Activated T-helper 17 cell treated with anti-CD3 and anti-CD28 coated beads, Interleukin-2, amount 50 U/mL, for 72 hours (primary cell): ENCODE results near the gene PPP1R3E. TPM values are rescaled to one million over a fixed set of nuclear protein-coding genes. Genes with fewer than 3 reads are reported as not detected.
"Not testable (repeated sequence)": the region's sequence is repeated elsewhere in the genome, so short reads cannot be mapped to it uniquely, and the experiment has no call there.

ENCODE experiments used
- ATAC-seq: fragments of 150-1000 bp; cut with Tn5 transposase; replicated peaks from 2 replicates; pipeline ENCODE4 v1.10.0; 2021; ENCODE audit warnings: mild to moderate bottlenecking, moderate library complexity
- H3K27ac Mint-ChIP-seq: one replicate; pipeline ENCODE4 v1.8.0; 2022; ENCODE audit warnings: mixed read lengths
- H3K27me3 Mint-ChIP-seq: one replicate; pipeline ENCODE4 v1.8.0; 2022; ENCODE audit warnings: mixed read lengths
- H3K36me3 Mint-ChIP-seq: one replicate; pipeline ENCODE4 v1.8.0; 2022; ENCODE audit warnings: low read depth, mild to moderate bottlenecking, mixed read lengths
- H3K4me1 Mint-ChIP-seq: one replicate; pipeline ENCODE4 v1.8.0; 2022; ENCODE audit warnings: mixed read lengths
- H3K4me3 Mint-ChIP-seq: one replicate; pipeline ENCODE4 v1.8.0; 2022; ENCODE audit warnings: mild to moderate bottlenecking, mixed read lengths
- H3K9me3 Mint-ChIP-seq: one replicate; pipeline ENCODE4 v1.8.0; 2022; ENCODE audit warnings: mixed read lengths
- total RNA-seq, 2 donors: library from RNA; stranded (reverse); gene quantifications; one replicate each; pipeline ENCODE4 v1.2.3, GENCODE V29; 2022

The PPP1R3E gene
- total RNA-seq, 2 donors from 2014 or later: 21.1 to 68.8 TPM

DNA sequence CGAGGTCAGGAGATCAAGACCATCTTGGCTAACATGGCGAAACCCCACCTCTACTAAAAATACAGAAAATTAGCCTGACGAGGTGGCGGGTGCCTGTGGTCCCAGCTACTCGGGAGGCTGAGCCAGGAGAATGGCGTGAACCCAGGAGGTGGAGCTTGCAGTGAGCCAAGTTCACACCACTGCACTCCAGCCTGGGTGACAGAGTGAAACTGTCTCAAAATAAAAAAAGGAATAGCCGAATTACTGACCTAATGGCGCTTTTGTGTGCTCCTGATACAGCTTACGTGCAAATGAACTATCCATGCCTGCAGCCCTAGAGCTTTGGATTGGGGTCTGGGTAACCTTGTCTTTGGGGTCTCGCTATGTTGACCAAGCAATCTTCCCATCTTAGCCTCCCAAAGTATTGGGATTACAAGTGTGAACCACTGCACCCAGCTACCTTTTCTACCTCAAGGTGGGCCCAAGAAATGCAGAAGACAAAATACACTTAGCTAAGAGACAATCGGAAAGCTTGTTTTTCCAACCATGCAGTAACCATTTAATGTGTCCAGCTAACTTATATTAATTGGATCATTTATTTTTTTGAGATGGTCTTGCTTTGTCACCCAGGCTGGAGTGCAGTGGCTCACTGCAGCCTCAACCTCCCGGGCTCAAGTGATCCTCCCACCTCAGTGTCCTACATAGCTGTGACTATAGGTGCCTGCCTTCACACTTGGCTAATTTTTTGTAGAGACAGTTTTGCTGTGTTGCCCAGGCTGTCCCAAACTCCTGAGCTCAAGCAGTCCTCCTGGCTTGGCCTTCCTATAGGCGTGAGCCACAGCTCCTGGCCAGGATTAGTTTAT lies 24.1 kb upstream of the PPP1R3E start:
- H3K4me1 Mint-ChIP-seq: peaks cover 10% of the 10 kb centered on the region
- no peaks in the 10 kb centered on the region for H3K27me3 Mint-ChIP-seq
- H3K36me3 Mint-ChIP-seq: peaks cover 48% of the 10 kb centered on the region
- no peaks in the 10 kb centered on the region for H3K9me3 Mint-ChIP-seq
- H3K27ac Mint-ChIP-seq: no peak overlapping the region
- ATAC-seq: no peak
- no peak overlapping the region for H3K4me3 Mint-ChIP-seq

DNA sequence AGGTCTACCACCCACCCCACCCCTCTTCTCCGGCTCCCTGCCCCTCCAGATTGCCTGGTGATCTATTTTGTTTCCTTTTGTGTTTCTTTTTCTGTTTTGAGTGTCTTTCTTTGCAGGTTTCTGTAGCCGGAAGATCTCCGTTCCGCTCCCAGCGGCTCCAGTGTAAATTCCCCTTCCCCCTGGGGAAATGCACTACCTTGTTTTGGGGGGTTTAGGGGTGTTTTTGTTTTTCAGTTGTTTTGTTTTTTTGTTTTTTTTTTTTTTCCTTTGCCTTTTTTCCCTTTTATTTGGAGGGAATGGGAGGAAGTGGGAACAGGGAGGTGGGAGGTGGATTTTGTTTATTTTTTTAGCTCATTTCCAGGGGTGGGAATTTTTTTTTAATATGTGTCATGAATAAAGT lies 23.1 kb upstream of the PPP1R3E start:
- H3K9me3 Mint-ChIP-seq, H3K4me3 Mint-ChIP-seq, ATAC-seq, H3K27ac Mint-ChIP-seq, H3K27me3 Mint-ChIP-seq: not testable (repeated sequence)
- peaks cover 10% of the 10 kb centered on the region for H3K4me1 Mint-ChIP-seq
- H3K36me3 Mint-ChIP-seq: peaks cover 48% of the 10 kb centered on the region

- no peaks in the 10 kb centered on the region for H3K9me3 Mint-ChIP-seq
- H3K4me3 Mint-ChIP-seq: no peak overlapping the region
- H3K27me3 Mint-ChIP-seq: no peaks in the 10 kb centered on the region
- H3K36me3 Mint-ChIP-seq: peaks cover 48% of the 10 kb centered on the region
- H3K27ac Mint-ChIP-seq: no peak overlapping the region
- peaks cover 14% of the 10 kb centered on the region for H3K4me1 Mint-ChIP-seq
- no peak for ATAC-seq
Measured at GRCh38 chr14:23324993-23325392, 22.3 kb upstream of the PPP1R3E start.

DNA sequence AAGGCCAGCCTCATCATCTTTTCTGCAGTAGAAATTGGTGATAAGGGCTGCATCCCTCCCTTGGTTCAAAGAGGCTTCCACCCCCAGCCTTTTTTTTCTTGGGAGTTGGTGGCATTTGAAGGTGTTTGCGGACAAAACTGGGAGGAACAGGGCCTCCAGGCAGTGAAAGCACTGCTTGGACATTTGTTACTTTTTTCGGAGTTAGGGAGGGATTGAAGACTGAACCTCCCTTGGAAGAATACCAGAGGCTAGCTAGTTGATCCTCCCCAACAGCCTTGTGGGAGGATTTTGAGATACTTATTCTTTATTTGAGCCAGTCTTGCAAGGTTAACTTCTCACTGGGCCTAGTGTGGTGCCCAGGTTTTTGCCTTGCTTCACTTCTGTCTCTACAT lies 21.8 kb upstream of the PPP1R3E start:
- Mint-ChIP-seq H3K4me1 (peaks cover 17% of the 10 kb centered on the region), H3K36me3 (peaks cover 48% of the 10 kb centered on the region), H3K27me3 (no peaks in the 10 kb centered on the region)

DNA sequence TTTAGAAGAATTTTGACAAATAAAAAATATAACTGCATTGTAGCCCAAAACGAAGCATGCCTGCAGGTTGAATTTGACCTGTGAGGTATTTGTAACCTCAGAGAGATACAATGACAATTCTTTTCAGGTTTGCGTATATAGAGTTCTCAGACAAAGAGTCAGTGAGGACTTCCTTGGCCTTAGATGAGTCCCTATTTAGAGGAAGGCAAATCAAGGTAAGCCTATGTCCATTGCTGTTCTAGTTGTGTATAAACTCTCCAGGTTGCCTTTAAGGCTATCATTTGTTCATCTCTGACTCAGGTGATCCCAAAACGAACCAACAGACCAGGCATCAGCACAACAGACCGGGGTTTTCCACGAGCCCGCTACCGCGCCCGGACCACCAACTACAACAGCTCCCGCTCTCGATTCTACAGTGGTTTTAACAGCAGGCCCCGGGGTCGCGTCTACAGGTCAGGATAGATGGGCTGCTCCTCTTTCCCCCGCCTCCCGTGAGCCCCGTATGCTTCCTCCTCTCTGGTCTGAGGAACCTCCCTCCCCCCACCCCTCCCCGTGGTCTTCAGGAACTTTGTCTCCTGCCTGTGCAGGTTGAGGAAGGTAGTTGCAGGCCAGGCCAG lies 21.3 kb upstream of the PPP1R3E start:
- Mint-ChIP-seq H3K27me3 (no peaks in the 10 kb centered on the region), H3K4me1 (peaks cover 17% of the 10 kb centered on the region), H3K27ac (no peak overlapping the region), H3K36me3 (peaks cover 48% of the 10 kb centered on the region), H3K4me3 (no peak overlapping the region), H3K9me3 (no peaks in the 10 kb centered on the region)
- no peak for ATAC-seq

More for the DNA sequence above, 21.8 kb upstream of the PPP1R3E start:
- H3K27ac Mint-ChIP-seq: no peak overlapping the region
- no peak for ATAC-seq
- no peaks in the 10 kb centered on the region for H3K9me3 Mint-ChIP-seq
- no peak overlapping the region for H3K4me3 Mint-ChIP-seq

- H3K4me3 Mint-ChIP-seq: peak overlapping the region; percentile 85
- no peak for ATAC-seq
- H3K4me1 Mint-ChIP-seq: peaks cover 17% of the 10 kb centered on the region
- H3K36me3 Mint-ChIP-seq: peaks cover 48% of the 10 kb centered on the region
- H3K27me3 Mint-ChIP-seq: no peaks in the 10 kb centered on the region
- H3K9me3 Mint-ChIP-seq: no peaks in the 10 kb centered on the region
- H3K27ac Mint-ChIP-seq: peak overlapping the region; percentile 84
Measured at GRCh38 chr14:23322568-23323517, 20.2 kb upstream of the PPP1R3E start.

DNA sequence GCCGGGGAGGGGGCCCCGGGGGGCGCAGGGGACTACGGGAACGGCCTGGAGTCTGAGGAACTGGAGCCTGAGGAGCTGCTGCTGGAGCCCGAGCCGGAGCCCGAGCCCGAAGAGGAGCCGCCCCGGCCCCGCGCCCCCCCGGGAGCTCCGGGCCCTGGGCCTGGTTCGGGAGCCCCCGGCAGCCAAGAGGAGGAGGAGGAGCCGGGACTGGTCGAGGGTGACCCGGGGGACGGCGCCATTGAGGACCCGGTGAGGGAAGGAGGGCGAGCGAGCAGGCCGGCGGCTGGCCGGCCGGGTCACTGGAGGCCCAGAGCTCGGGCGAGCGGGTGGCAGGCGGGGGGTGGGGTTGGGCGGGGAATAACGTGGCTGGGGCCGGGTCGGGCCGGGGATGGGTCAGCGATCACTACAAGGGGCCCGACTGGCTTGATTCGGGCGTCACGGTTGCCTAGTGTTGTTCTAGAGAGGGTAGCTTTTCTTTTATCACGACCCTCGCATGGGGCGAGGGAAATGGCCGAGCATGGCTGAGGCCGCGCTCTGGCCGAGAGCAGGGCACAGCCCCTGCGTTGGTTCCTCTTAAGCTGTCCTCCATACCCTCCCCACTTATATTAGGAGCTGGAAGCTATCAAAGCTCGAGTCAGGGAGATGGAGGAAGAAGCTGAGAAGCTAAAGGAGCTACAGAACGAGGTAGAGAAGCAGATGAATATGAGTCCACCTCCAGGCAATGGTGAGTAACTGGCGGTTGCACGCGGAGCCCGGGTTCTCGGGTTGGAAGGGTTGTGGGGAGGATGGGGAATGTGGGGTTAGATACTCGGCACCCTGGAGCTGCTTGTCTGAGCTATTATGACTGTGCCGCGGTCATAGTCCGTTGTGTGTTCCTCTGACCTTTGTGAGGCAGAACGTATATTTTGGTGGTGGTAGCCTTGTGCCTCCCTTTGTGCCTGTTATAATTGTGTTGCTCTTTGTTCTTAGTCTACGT lies 19.2 kb upstream of the PPP1R3E start:
- Mint-ChIP-seq H3K4me1 (peaks cover 17% of the 10 kb centered on the region), H3K36me3 (peaks cover 48% of the 10 kb centered on the region), H3K9me3 (no peaks in the 10 kb centered on the region), H3K27me3 (no peaks in the 10 kb centered on the region), H3K27ac (peak overlapping the region; percentile 91), H3K4me3 (peak overlapping the region; percentile 85)
- ATAC-seq: peak; percentile 41

DNA sequence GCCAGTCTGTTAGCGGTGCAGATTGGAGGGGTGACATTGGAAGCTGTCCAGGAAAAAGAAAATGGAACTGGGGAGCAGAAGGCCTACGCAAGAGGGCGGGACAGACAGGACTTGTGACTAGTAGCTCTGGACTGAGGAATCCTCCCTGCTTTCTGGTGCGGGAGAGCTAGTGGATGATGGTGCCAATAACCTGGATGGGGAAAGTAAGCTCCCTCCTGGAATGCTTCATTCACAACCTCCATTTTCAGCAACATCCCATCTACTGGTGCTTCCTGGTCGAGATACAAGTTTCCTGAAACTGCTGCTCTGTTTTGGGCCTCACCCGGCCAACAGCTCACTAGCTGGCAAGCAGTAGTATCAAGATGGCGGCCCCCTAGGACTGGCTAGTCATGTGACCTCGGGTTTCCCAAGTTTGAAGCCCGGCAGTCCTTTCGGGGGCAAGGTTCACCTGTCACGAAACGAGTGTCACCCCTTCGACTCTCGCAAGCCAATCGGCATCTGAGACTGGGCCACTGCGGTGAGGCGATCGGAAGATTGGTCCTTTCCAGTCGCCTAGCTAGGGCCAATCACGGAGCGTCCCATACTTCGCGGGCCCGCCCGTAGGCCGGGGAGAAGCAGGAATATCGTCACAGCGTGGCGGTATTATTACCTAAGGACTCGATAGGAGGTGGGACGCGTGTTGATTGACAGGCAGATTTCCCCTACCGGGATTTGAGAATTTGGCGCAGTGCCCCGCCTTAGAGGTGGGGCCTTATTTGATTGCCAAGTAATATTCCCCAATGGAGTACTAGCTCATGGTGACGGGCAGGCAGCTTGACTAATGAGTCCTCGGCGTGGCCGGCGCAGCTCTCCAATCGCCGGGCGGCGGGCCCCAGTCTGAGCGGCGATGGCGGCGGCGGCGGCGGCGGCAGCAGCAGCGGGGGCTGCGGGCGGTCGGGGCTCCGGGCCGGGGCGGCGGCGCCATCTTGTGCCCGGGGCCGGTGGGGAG lies 18.2 kb upstream of the PPP1R3E start, which contains the start of gene PABPN1:
Gene PABPN1 (plus strand): TSS at position 874 of the 988 bp plus-strand sequence. CDS start 13 bp downstream, at position 887.
- no peaks in the 10 kb centered on the region for H3K9me3 Mint-ChIP-seq
- peak within 1 kb of the TSS; percentile 85 for H3K4me3 Mint-ChIP-seq
- peak within 1 kb of the TSS; percentile 91 for H3K27ac Mint-ChIP-seq
- peak; percentile 90 for ATAC-seq
- peaks cover 41% of the 10 kb centered on the region for H3K36me3 Mint-ChIP-seq
- peaks cover 17% of the 10 kb centered on the region for H3K4me1 Mint-ChIP-seq
- H3K27me3 Mint-ChIP-seq: no peaks in the 10 kb centered on the region

GRCh38 chr14:23319746-23320583 lies 17.3 kb upstream of the PPP1R3E start:
- Mint-ChIP-seq H3K27me3 (no peaks in the 10 kb centered on the region), H3K36me3 (peaks cover 32% of the 10 kb centered on the region), H3K27ac (peak overlapping the region; percentile 91), H3K4me3 (peak overlapping the region; percentile 85), H3K9me3 (no peaks in the 10 kb centered on the region), H3K4me1 (peaks cover 17% of the 10 kb centered on the region)
- ATAC-seq: no peak

- Mint-ChIP-seq H3K27me3 (no peaks in the 10 kb centered on the region), H3K4me1 (peaks cover 6% of the 10 kb centered on the region), H3K36me3 (no peaks in the 10 kb centered on the region), H3K4me3 (no peak overlapping the region), H3K27ac (no peak overlapping the region), H3K9me3 (no peaks in the 10 kb centered on the region)
- ATAC-seq: no peak
Measured at GRCh38 chr14:23316300-23316699, 13.6 kb upstream of the PPP1R3E start.

DNA sequence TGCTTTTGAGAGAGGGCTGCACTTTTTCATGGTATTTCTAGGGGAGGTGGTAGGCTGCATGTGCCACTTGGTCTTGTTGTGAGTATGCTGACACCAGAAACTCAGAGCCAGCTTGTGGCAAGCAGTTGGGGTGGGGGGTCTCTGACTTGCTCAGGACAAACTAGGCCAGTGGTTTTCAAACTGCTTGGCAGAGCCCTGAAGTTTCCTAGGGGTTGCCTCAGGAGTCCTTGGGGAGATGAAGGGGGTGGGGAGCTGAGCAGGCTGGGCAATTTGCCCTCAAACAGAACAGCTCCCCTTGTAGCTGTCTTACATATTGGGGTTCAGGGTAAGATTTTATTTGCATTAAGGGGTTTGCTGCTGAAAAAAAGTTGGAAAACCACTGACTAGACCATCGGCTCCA lies 7.9 kb upstream of the PPP1R3E start:
- Mint-ChIP-seq H3K36me3 (no peaks in the 10 kb centered on the region), H3K27ac (no peak overlapping the region), H3K9me3 (no peaks in the 10 kb centered on the region), H3K27me3 (peaks cover 20% of the 10 kb centered on the region), H3K4me3 (no peak overlapping the region), H3K4me1 (no peaks in the 10 kb centered on the region)
- ATAC-seq: no peak
